SK-N-SH (cell line): ENCODE measurements around the gene ADD2. TPM values are rescaled to one million over a fixed set of nuclear protein-coding genes. Genes with fewer than 3 reads are reported as not detected.

Source experiments
- CTCF ChIA-PET: fragments of 300-600, 350-600 bp; formaldehyde crosslinking; extraction: SDS; loops from one replicate; lab custom pipeline; 2021; lab: Yijun Ruan, JAX
- POLR2A ChIA-PET: fragments of 350-600 bp; sonication (Branson Sonifier 250); formaldehyde crosslinking; extraction: SDS; loops from one replicate; lab custom pipeline; 2020; ENCODE audit warnings: antibody characterized with exemption, inconsistent platforms; lab: Yijun Ruan, JAX
- DNase-seq: peaks from one replicate; pipeline ENCODE4 v3.0.0; 2012
- H2AFZ ChIP-seq: fragments of 200-600 bp; sonication (generic); 2 replicates; pipeline ENCODE4 v1.8.1; 2016; ENCODE audit warnings: antibody characterized with exemption, mild to moderate bottlenecking, low read depth
- H3F3A ChIP-seq: fragments of 200-600 bp; sonication (generic); replicated peaks from 2 replicates; pipeline ENCODE3; 2016; ENCODE audit warnings: antibody characterized with exemption, mild to moderate bottlenecking; ENCODE audit not compliant: insufficient read depth
- H3K27ac ChIP-seq, 2 experiments: fragments of 200-500 bp in 1 of 2; fragments of 200-600 bp in 1 of 2; sonication (Bioruptor generic) in 1 of 2; sonication (generic), shearing (Covaris generic) in 1 of 2; 2 replicates each; pipeline versions ENCODE4 v1.5.1 to v1.6.1; 2014 to 2016; ENCODE audit warnings: low read depth in 2 of 2, inconsistent platforms in 1 of 2, low read length in 1 of 2, mild to moderate bottlenecking in 1 of 2, mixed read lengths in 1 of 2
- H3K27me3 ChIP-seq: fragments of 200-600 bp; sonication (generic), shearing (Covaris generic); 2 replicates; pipeline ENCODE4 v1.6.1; 2016; ENCODE audit warnings: mixed run types; ENCODE audit not compliant: insufficient read depth
- H3K36me3 ChIP-seq, 2 experiments: fragments of 200-500 bp in 1 of 2; fragments of 200-600 bp in 1 of 2; sonication (Bioruptor generic) in 1 of 2; sonication (generic) in 1 of 2; replicated peaks in 1 of 2; 2 replicates each; pipeline versions ENCODE3 to v1.5.1; 2014 to 2016; ENCODE audit warnings: low read length in 1 of 2, mild to moderate bottlenecking in 1 of 2; ENCODE audit not compliant: insufficient read depth in 2 of 2, control insufficient read depth in 1 of 2
- H3K4me1 ChIP-seq, 2 experiments: fragments of 200-500 bp in 1 of 2; fragments of 200-600 bp in 1 of 2; sonication (Bioruptor generic) in 1 of 2; sonication (generic), shearing (Covaris generic) in 1 of 2; 2 replicates each; pipeline versions ENCODE4 v1.5.1 to v1.6.1; 2014 to 2016; ENCODE audit warnings: low read depth in 1 of 2, low read length in 1 of 2, mixed run types in 1 of 2; ENCODE audit not compliant: insufficient read depth in 2 of 2, control insufficient read depth in 1 of 2
- H3K4me2 ChIP-seq: fragments of 200-600 bp; sonication (generic), shearing (Covaris generic); 2 replicates; pipeline ENCODE4 v1.6.1; 2017; ENCODE audit warnings: mixed run types
- H3K4me3 ChIP-seq, 2 experiments: fragments of 200-500 bp in 1 of 2; fragments of 200-600 bp in 1 of 2; sonication (Bioruptor generic) in 1 of 2; sonication (generic), shearing (Covaris generic) in 1 of 2; 2 replicates each; pipeline versions ENCODE4 v1.5.1 to v1.8.1; 2014 to 2016; ENCODE audit warnings: low read depth in 2 of 2, inconsistent platforms in 1 of 2, low read length in 1 of 2, mild to moderate bottlenecking in 1 of 2, mixed read lengths in 1 of 2, moderate library complexity in 1 of 2
- H3K79me2 ChIP-seq: fragments of 200-600 bp; sonication (generic); 2 replicates; pipeline ENCODE4 v1.8.1; 2017; ENCODE audit warnings: mild to moderate bottlenecking; ENCODE audit not compliant: insufficient read depth
- H3K9ac ChIP-seq: fragments of 200-600 bp; sonication (generic); 2 replicates; pipeline ENCODE4 v1.6.1; 2017; ENCODE audit warnings: mixed run types
- H3K9me2 ChIP-seq: fragments of 200-600 bp; sonication (generic); 2 replicates; pipeline ENCODE4 v1.6.1; 2017; ENCODE audit warnings: mixed run types
- H3K9me3 ChIP-seq: fragments of 200-600 bp; sonication (generic); 2 replicates; pipeline ENCODE4 v1.6.1; 2017; ENCODE audit warnings: mixed run types, mild to moderate bottlenecking, moderate library complexity
- H4K20me1 ChIP-seq: fragments of 200-600 bp; sonication (generic); 2 replicates; pipeline ENCODE4 v1.6.1; 2017; ENCODE audit warnings: mild to moderate bottlenecking, mixed run types; ENCODE audit not compliant: insufficient read depth
- CHD2 ChIP-seq: fragments of 150-350 bp; IDR thresholded peaks from 2 replicates; pipeline ENCODE4 v1.6.1; 2018; ENCODE audit warnings: low read length; ENCODE audit not compliant: partially characterized antibody
- EP300 ChIP-seq, 2 experiments: IDR thresholded peaks; 2 replicates each; pipeline versions ENCODE4 v1.4.0 to v1.6.1; 2012; ENCODE audit warnings: borderline replicate concordance in 1 of 2, low read depth in 1 of 2, low read length in 1 of 2
- GATA2 ChIP-seq: sonication (generic); formaldehyde crosslinking; IDR thresholded peaks from 2 replicates; pipeline ENCODE4 v1.5.0; 2020; ENCODE audit warnings: mild to moderate bottlenecking, missing genetic modification reagents
- NRF1 ChIP-seq: IDR thresholded peaks from 2 replicates; pipeline ENCODE4 v1.6.1; 2012; ENCODE audit warnings: low read depth, mild to moderate bottlenecking, low read length
- RAD21 ChIP-seq: IDR thresholded peaks from 2 replicates; pipeline ENCODE4 v1.6.1; 2012; ENCODE audit warnings: mild to moderate bottlenecking, low read length
- SIN3A ChIP-seq: IDR thresholded peaks from 2 replicates; pipeline ENCODE4 v1.6.1; 2012; ENCODE audit warnings: low read depth, mild to moderate bottlenecking, low read length, moderate library complexity, borderline replicate concordance
- TEAD4 ChIP-seq: IDR thresholded peaks from 2 replicates; pipeline ENCODE4 v1.4.0; 2012; ENCODE audit warnings: mild to moderate bottlenecking, borderline replicate concordance; ENCODE audit not compliant: insufficient read depth
- WGBS: methylation state at CpG from one replicate; pipeline ENCODE4 v1.1.6; 2017; ENCODE audit warnings: low lambda C conversion rate; 5-methylcytosine and 5-hydroxymethylcytosine counted together
- polyA plus RNA-seq, 3 experiments: library from polyadenylated mRNA; depleted of rRNA; stranded (reverse); fragments of >200 nt; gene quantifications; 2 replicates each; pipeline ENCODE4 v1.2.3, GENCODE V29; 2012
- TF ChIP-seq, protein P1 (sequence below): fragments of 150-350 bp; IDR thresholded peaks from 2 replicates; pipeline ENCODE4 v1.6.1; 2017; ENCODE audit warnings: antibody characterized with exemption, low read length, low read depth, borderline replicate concordance
- TF ChIP-seq, protein P2 (sequence below): IDR thresholded peaks from 2 replicates; pipeline ENCODE4 v1.4.0; 2012; ENCODE audit warnings: low read depth
- TF ChIP-seq, protein P3 (sequence below): IDR thresholded peaks from 2 replicates; pipeline ENCODE4; 2012
- TF ChIP-seq, protein P4 (sequence below): fragments of 200-600 bp; sonication (generic); IDR thresholded peaks from 2 replicates; pipeline ENCODE4 v1.6.1; 2017; ENCODE audit warnings: antibody characterized with exemption, mild to moderate bottlenecking, moderate library complexity

ADD2 gene
- polyA plus RNA-seq, 1 of the 3 experiments (the other 2 are of a cell fraction): 0.30 TPM

DNA sequence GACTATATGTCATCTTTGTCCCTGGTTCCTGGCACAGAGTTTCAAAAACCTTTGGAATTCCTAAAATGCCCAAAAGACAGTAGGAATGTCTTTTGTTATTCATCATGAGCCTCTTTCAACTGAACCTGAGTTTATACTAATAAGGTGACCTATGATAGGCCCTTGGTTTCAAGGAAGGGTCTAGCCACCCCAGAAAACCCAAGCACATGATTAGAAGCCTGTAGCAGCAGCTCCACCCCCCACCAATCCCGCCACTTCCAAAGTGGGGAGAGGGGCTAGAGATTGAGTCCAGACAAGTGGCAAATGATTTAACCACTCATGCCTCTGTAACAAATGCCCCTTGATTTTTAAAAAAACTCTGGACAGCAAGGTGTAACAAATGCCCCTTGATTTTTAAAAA lies 56.8 kb downstream of the ADD2 start (continued):
- TF ChIP-seq, protein P1, sequence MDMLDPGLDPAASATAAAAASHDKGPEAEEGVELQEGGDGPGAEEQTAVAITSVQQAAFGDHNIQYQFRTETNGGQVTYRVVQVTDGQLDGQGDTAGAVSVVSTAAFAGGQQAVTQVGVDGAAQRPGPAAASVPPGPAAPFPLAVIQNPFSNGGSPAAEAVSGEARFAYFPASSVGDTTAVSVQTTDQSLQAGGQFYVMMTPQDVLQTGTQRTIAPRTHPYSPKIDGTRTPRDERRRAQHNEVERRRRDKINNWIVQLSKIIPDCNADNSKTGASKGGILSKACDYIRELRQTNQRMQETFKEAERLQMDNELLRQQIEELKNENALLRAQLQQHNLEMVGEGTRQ: no peak
- TF ChIP-seq TEAD4 (no peak), GATA2 (no peak), EP300 (IDR thresholded peaks at IDR 0.05; ENCODE audit: borderline replicate concordance in 1 of 2, low read depth in 1 of 2, low read length in 1 of 2) (no peak), NRF1 (no peak)
- TF ChIP-seq, protein P2, sequence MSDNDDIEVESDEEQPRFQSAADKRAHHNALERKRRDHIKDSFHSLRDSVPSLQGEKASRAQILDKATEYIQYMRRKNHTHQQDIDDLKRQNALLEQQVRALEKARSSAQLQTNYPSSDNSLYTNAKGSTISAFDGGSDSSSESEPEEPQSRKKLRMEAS: no peak

DNA sequence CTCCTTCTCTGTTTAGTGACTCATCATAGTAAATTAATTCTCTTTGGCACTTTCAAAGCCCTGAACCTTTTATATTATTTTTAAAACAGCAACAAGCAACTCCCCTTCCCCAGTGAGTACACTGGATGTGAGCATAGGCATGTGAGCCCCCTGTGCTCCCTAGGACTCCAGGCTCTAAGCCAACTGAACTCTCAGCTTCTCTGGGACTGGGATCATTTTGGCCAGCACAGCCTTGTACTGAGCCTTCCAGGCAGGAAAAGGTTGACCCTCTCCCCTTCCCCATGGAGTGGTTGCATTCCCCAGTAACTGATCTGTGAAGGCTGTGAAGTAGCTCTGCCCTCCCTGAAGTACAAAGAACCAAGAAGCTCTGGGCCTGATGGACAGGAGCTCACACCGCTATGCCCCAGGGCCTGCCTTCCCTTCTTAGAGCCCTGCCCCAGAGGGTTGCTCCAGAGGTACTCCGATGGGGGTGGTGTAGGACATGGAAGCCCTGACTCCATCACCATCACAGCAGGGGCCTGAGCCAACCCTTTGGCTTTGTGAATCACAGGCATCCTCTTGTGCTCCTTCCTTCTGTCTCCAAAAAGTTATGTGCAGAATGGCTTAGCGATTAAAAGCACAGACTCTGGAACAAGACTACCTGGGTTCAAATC lies 57.8 kb downstream of the ADD2 start:
- no peaks in the 10 kb centered on the region for H3K9me2 ChIP-seq
- H3K4me2 ChIP-seq: no peak overlapping the region
- no peaks in the 10 kb centered on the region for H3K36me3 ChIP-seq
- H3K4me3 ChIP-seq: no peak overlapping the region
- WGBS: 74% methylated on average over 2 of the region's 3 CpGs
- POLR2A ChIA-PET: no interaction called here
- H3K79me2 ChIP-seq: no peaks in the 10 kb centered on the region
- no peak overlapping the region for H2AFZ ChIP-seq
- TF ChIP-seq SIN3A: no peak
- TF ChIP-seq, protein P3, sequence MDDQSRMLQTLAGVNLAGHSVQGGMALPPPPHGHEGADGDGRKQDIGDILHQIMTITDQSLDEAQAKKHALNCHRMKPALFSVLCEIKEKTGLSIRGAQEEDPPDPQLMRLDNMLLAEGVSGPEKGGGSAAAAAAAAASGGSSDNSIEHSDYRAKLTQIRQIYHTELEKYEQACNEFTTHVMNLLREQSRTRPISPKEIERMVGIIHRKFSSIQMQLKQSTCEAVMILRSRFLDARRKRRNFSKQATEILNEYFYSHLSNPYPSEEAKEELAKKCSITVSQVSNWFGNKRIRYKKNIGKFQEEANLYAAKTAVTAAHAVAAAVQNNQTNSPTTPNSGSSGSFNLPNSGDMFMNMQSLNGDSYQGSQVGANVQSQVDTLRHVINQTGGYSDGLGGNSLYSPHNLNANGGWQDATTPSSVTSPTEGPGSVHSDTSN: no peak
- TF ChIP-seq CHD2: no peak
- TF ChIP-seq RAD21: no peak
- TF ChIP-seq, protein P4, sequence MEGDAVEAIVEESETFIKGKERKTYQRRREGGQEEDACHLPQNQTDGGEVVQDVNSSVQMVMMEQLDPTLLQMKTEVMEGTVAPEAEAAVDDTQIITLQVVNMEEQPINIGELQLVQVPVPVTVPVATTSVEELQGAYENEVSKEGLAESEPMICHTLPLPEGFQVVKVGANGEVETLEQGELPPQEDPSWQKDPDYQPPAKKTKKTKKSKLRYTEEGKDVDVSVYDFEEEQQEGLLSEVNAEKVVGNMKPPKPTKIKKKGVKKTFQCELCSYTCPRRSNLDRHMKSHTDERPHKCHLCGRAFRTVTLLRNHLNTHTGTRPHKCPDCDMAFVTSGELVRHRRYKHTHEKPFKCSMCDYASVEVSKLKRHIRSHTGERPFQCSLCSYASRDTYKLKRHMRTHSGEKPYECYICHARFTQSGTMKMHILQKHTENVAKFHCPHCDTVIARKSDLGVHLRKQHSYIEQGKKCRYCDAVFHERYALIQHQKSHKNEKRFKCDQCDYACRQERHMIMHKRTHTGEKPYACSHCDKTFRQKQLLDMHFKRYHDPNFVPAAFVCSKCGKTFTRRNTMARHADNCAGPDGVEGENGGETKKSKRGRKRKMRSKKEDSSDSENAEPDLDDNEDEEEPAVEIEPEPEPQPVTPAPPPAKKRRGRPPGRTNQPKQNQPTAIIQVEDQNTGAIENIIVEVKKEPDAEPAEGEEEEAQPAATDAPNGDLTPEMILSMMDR: no peak
- no peaks in the 10 kb centered on the region for H4K20me1 ChIP-seq
- H3F3A ChIP-seq: no peaks in the 10 kb centered on the region
- H3K9ac ChIP-seq: no peak overlapping the region
- CTCF ChIA-PET: no interaction called here
- no peaks in the 10 kb centered on the region for H3K27me3 ChIP-seq
- H3K9me3 ChIP-seq: no peaks in the 10 kb centered on the region
- H3K27ac ChIP-seq: no peak overlapping the region
- H3K4me1 ChIP-seq: peaks cover 0 to 3% of the 10 kb centered on the region in 2 experiments; a peak in 1 of 4 replicates
- no peak for DNase-seq
